GM12878 (cell line): ENCODE data around the gene RAP1GAP. TPM values are rescaled to one million over a fixed set of nuclear protein-coding genes. Genes with fewer than 3 reads are reported as not detected.

Source experiments
- ATAC-seq: fragments of 200-7000 bp; cut with Tn5 transposase; 3 replicates; pipeline ENCODE4 v1.9.1; 2020; ENCODE audit warnings: mild to moderate bottlenecking, moderate library complexity
- BruUV-seq: library from RNA; stranded (reverse); fragments of 400-500 nt; replicated peaks from 2 replicates; lab custom pipeline; 2021; lab: Mats Ljungman, UMichigan
- CTCF ChIA-PET: fragments of 300-600 bp; sonication (Branson Sonifier 250); formaldehyde crosslinking; extraction: SDS; loops from one replicate; lab custom pipeline; 2021; ENCODE audit warnings: inconsistent platforms; lab: Yijun Ruan, JAX
- POLR2A ChIA-PET: fragments of 350-600 bp; formaldehyde crosslinking; extraction: SDS; loops from one replicate; lab custom pipeline; 2021; ENCODE audit warnings: inconsistent platforms; lab: Charles Lee
- RAD21 ChIA-PET: fragments of 300-600 bp; sonication (Branson Sonifier 250); formaldehyde crosslinking; loops from one replicate; lab custom pipeline; 2023; ENCODE audit warnings: antibody characterized with exemption; ENCODE audit not compliant: unreplicated experiment; lab: Charles Lee
- SMC1A ChIA-PET: fragments of 300-600 bp; sonication (Branson Sonifier 250); formaldehyde crosslinking; loops from one replicate; lab custom pipeline; 2023; ENCODE audit not compliant: unreplicated experiment, uncharacterized antibody; lab: Charles Lee
- DNase-seq: peaks from one replicate; pipeline ENCODE4 v3.0.0-alpha.2; 2011; ENCODE audit warnings: low read depth, low spot score
- FAIRE-seq: peaks from 3 replicates; lab custom pipeline; 2011; peaks lifted over from hg19 to GRCh38; lab: Jason Lieb, UNC
- H2AFZ ChIP-seq: 2 replicates; pipeline ENCODE4 v1.6.0; 2011; ENCODE audit warnings: low read depth, low read length, control low read depth; ENCODE audit not compliant: control insufficient read depth
- H3K27ac ChIP-seq: 2 replicates; pipeline ENCODE4 v1.5.1; 2011; ENCODE audit warnings: control low read depth; ENCODE audit not compliant: control insufficient read depth, insufficient read depth
- H3K27me3 ChIP-seq, 2 experiments: replicated peaks in 1 of 2; 2 replicates each; pipeline versions ENCODE4 v1.6.0 to v1.6.1; 2011; ENCODE audit warnings: low read length in 1 of 2; ENCODE audit not compliant: control insufficient read depth in 2 of 2, insufficient read depth in 2 of 2
- H3K36me3 ChIP-seq, 2 experiments: 2 replicates each; pipeline ENCODE4 v1.5.1; 2011; ENCODE audit warnings: low read length in 1 of 2; ENCODE audit not compliant: control insufficient read depth in 2 of 2, insufficient read depth in 2 of 2
- H3K4me1 ChIP-seq: 2 replicates; pipeline ENCODE4 v1.6.1; 2011; ENCODE audit warnings: mild to moderate bottlenecking, low read length, moderate library complexity, mixed read lengths; ENCODE audit not compliant: control insufficient read depth, insufficient read depth
- H3K4me2 ChIP-seq: 2 replicates; pipeline ENCODE4 v1.6.0; 2011; ENCODE audit warnings: control low read depth; ENCODE audit not compliant: control insufficient read depth, insufficient read depth
- H3K4me3 ChIP-seq: fragments of 200-600 bp; sonication (generic); 2 replicates; pipeline ENCODE4 v1.5.1; 2016
- H3K79me2 ChIP-seq: 2 replicates; pipeline ENCODE4 v1.6.0; 2011; ENCODE audit warnings: low read length; ENCODE audit not compliant: control insufficient read depth, insufficient read depth
- H3K9ac ChIP-seq: 2 replicates; pipeline ENCODE4 v1.8.0; 2011; ENCODE audit warnings: low read length, control low read depth, mixed read lengths; ENCODE audit not compliant: control insufficient read depth, insufficient read depth
- H3K9me3 ChIP-seq: replicated peaks from 3 replicates; pipeline ENCODE4 v1.5.1; 2011; ENCODE audit warnings: mild to moderate bottlenecking, low read length; ENCODE audit not compliant: control insufficient read depth, insufficient read depth
- H4K20me1 ChIP-seq: 2 replicates; pipeline ENCODE4 v1.6.0; 2011; ENCODE audit not compliant: control insufficient read depth, insufficient read depth
- ATF7 ChIP-seq: fragments of 450-650 bp; IDR thresholded peaks from 2 replicates; pipeline ENCODE4 v1.6.1; 2016; ENCODE audit warnings: low read depth, mild to moderate bottlenecking
- BACH1 ChIP-seq: fragments of 450-650 bp; IDR thresholded peaks from 2 replicates; pipeline ENCODE4 v1.6.1; 2017; ENCODE audit warnings: mild to moderate bottlenecking, borderline replicate concordance
- DPF2 ChIP-seq: fragments of 450-650 bp; IDR thresholded peaks from 2 replicates; pipeline ENCODE4 v1.6.1; 2017; ENCODE audit warnings: mild to moderate bottlenecking
- ESRRA ChIP-seq: IDR thresholded peaks from 2 replicates; pipeline ENCODE4 v1.6.1; 2012; ENCODE audit warnings: mild to moderate bottlenecking, low read length, improper control_type of control experiment
- GABPA ChIP-seq: IDR thresholded peaks from 2 replicates; pipeline ENCODE4 v1.6.1; 2014; ENCODE audit warnings: antibody characterized with exemption, low read depth, mild to moderate bottlenecking, inconsistent platforms
- HDGF ChIP-seq: fragments of 450-650 bp; IDR thresholded peaks from 2 replicates; pipeline ENCODE4 v1.6.1; 2016; ENCODE audit warnings: antibody characterized with exemption
- KLF5 ChIP-seq: fragments of 450-650 bp; IDR thresholded peaks from 2 replicates; pipeline ENCODE4 v1.6.1; 2014; ENCODE audit warnings: mild to moderate bottlenecking; ENCODE audit not compliant: partially characterized antibody
- NR2F1 ChIP-seq: fragments of 450-650 bp; conservative IDR thresholded peaks from 2 replicates; pipeline ENCODE4 v1.6.1; 2017; ENCODE audit warnings: mild to moderate bottlenecking
- PAX5 ChIP-seq: IDR thresholded peaks from 2 replicates; pipeline ENCODE4 v1.6.1; 2011; ENCODE audit warnings: low read depth, low read length, borderline replicate concordance
- RFX5 ChIP-seq: IDR thresholded peaks from 2 replicates; pipeline ENCODE4 v1.6.1; 2011; ENCODE audit warnings: low read depth, low read length, improper control_type of control experiment
- SREBF2 ChIP-seq: IDR thresholded peaks from 2 replicates; pipeline ENCODE4 v1.6.1; 2012; ENCODE audit warnings: mild to moderate bottlenecking, low read length
- SRF ChIP-seq, 2 experiments: IDR thresholded peaks; 2 replicates each; pipeline ENCODE4 v1.6.1; 2011; ENCODE audit warnings: low read depth in 2 of 2, low read length in 2 of 2, mild to moderate bottlenecking in 1 of 2, moderate library complexity in 1 of 2
- STAT1 ChIP-seq: fragments of 450-650 bp; conservative IDR thresholded peaks from 2 replicates; pipeline ENCODE4 v1.6.1; 2014; ENCODE audit warnings: antibody characterized with exemption, mild to moderate bottlenecking
- WGBS: methylation state at CpG from one replicate; pipeline ENCODE4 v1.1.6; 2016; ENCODE audit warnings: low lambda C conversion rate; ENCODE audit not compliant: insufficient replicate concordance, insufficient coverage; ENCODE audit errors: missing lambda C conversion rate; 5-methylcytosine and 5-hydroxymethylcytosine counted together
- in situ Hi-C: fragments of 300-500 bp; cut with MboI; formaldehyde crosslinking; loops from 9 replicates; pipeline ENCODE4 v1.14.3; 2018; ENCODE audit warnings: mixed read lengths
- intact Hi-C: fragments of 100-400 bp; cut with micrococcal nuclease; formaldehyde crosslinking; loops from one replicate; pipeline ENCODE4 v1.14.2; 2022; ENCODE audit not compliant: unreplicated experiment
- polyA plus RNA-seq, 11 experiments: library from polyadenylated mRNA; depleted of rRNA in 4 of 11; unstranded in 6 of 11; stranded (reverse) in 5 of 11; fragments of >200 nt; fragmentation: Nextera tagmentation in 4 of 11; fragmentation: Illumina TruSeq in 1 of 11; extraction: Ambion mirVana in 4 of 11; extraction: Trizol in 1 of 11; gene quantifications; 1 replicate in 1 of 11; 2 replicates in 10 of 11; pipeline versions ENCODE4 v1.2.1 to v1.2.3, GENCODE V29; 2011 to 2016; ENCODE audit warnings: inconsistent platforms in 2 of 11, missing spikeins in 2 of 11, low read depth in 1 of 11
- total RNA-seq, 4 experiments: library from RNA; depleted of rRNA in 3 of 4; stranded (reverse); fragments of >200 nt in 3 of 4; fragmentation: Illumina TruSeq in 1 of 4; extraction: Trizol in 1 of 4; gene quantifications; 2 replicates each; pipeline versions ENCODE4 v1.2.1 to v1.2.3, GENCODE V29; 2013 to 2021
- TF ChIP-seq, protein P1 (sequence below): fragments of 450-650 bp; formaldehyde crosslinking; IDR thresholded peaks from 2 replicates; pipeline ENCODE4 v1.4.0; 2020; ENCODE audit warnings: mild to moderate bottlenecking, moderate library complexity
- TF ChIP-seq, protein P2 (sequence below): fragments of 450-650 bp; IDR thresholded peaks from 2 replicates; pipeline ENCODE4 v1.6.1; 2017; ENCODE audit warnings: borderline replicate concordance

The RAP1GAP gene
- total and polyA plus RNA-seq, 10 of the 15 experiments (the other 5 are each of a cell fraction or from before 2014, with no cell fraction given): 0.04 to 0.96 (median 0.09) TPM; not detected in 3

DNA sequence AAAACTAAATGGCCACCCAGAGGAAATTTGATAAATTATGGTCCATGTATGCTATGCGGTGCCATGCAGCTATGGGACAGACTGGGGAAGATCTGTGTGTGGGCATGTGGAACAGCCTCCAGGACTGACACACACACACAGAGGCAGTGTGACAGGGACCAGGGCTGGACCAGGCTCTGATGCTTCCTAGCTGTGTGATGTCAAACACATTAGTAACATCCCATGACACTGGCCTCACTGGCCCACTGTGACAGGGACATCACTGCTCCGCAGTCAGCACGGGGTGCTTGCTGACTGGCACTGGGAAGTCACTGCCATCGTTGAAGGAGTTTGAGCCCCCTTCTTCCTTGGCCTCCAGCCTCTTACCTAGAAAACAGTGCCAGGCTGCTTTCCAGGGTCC lies 13.9 kb downstream of the RAP1GAP start:
- Histone ChIP-seq H3K9me3 (no peaks in the 10 kb centered on the region), H3K27ac (no peak overlapping the region), H3K27me3 (peaks cover 6 to 13% of the 10 kb centered on the region in 2 experiments), H3K9ac (no peak overlapping the region), H4K20me1 (peaks cover 2% of the 10 kb centered on the region; the same call in 1 of the 2 replicates), H3K4me1 (0 out of 2 replicates have a peak, but pooled peaks cover 3% of the 10 kb centered on the region), H3K36me3 (no peaks in the 10 kb centered on the region), H3K4me3 (no peak overlapping the region), H3K4me2 (no peak overlapping the region), H2AFZ (no peak overlapping the region), H3K79me2 (no peaks in the 10 kb centered on the region)
- TF ChIP-seq ATF7: no peak
- TF ChIP-seq RFX5: no peak
- no peak for TF ChIP-seq BACH1
- no peak for TF ChIP-seq STAT1
- no peak for TF ChIP-seq KLF5
- no peak for TF ChIP-seq DPF2
- no peak for TF ChIP-seq GABPA
- TF ChIP-seq NR2F1: no peak
- 63% methylated on average over 4 of the region's 4 CpGs for WGBS
- in situ Hi-C loops: no loop called here
- ChIA-PET POLR2A (interaction anchor here (0.6 to 0.7 kb wide), 2 partner anchors 51 to 439 kb away, joined by 3 read pairs; no protein-coding TSS in a partner anchor), RAD21 (interaction anchor here (1.0 kb wide), 1 partner anchor 122 kb away, joined by 3 read pairs; no protein-coding TSS in a partner anchor), CTCF (interaction anchor here (0.7 kb wide), 1 partner anchor 45 kb away, joined by 3 read pairs; no protein-coding TSS in a partner anchor), SMC1A (no interaction called here)
- ATAC-seq (no peak), DNase-seq (no peak), FAIRE-seq (no peak)
- intact Hi-C loops: loop anchor here (10.0 kb wide), 1 partner anchor 140 kb away; no protein-coding TSS in a partner anchor
- no TSS peak for BruUV-seq

DNA sequence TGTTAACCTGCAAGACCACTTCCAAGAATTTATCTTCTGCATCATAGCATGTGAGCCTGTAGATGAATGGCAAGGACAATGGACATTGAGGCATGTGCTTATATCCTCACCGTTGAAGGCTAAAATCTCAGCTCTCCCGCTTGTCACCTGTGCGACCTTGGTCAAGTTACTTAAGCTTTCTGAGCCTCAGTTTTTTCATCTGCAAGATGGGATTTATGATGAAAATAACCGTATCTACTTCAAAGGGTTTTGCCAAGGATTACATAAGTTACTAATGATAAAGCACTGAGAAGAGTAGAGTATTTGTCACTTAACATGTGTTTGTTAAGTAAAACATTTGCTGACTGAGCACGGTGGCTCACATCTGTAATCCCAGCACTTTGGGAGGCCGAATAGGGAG lies 14.9 kb downstream of the RAP1GAP start:
- H3K4me3 ChIP-seq: no peak overlapping the region
- H3K4me2 ChIP-seq: no peak overlapping the region
- no peak overlapping the region for H3K27ac ChIP-seq
- H3K27me3 ChIP-seq: peaks cover 6 to 13% of the 10 kb centered on the region in 2 experiments
- no peak for DNase-seq
- ATAC-seq: no peak
- ChIA-PET SMC1A (no interaction called here), CTCF (no interaction called here), RAD21 (no interaction called here), POLR2A (no interaction called here)
- peaks cover 2% of the 10 kb centered on the region; the same call in 1 of the 2 replicates for H4K20me1 ChIP-seq
- H3K9me3 ChIP-seq: no peaks in the 10 kb centered on the region
- H3K36me3 ChIP-seq: no peaks in the 10 kb centered on the region
- no peak overlapping the region for H2AFZ ChIP-seq
- BruUV-seq: no TSS peak
- no peak for FAIRE-seq
- H3K79me2 ChIP-seq: no peaks in the 10 kb centered on the region
- no peak overlapping the region for H3K9ac ChIP-seq
- in situ Hi-C loops (no loop called here), intact Hi-C loops (loop anchor here (10.0 kb wide), 1 partner anchor 139 kb away; no protein-coding TSS in a partner anchor)
- 25% methylated on average over 6 of the region's 6 CpGs for WGBS
- H3K4me1 ChIP-seq: 0 out of 2 replicates have a peak, but pooled peaks cover 3% of the 10 kb centered on the region
- TF ChIP-seq, protein P1, sequence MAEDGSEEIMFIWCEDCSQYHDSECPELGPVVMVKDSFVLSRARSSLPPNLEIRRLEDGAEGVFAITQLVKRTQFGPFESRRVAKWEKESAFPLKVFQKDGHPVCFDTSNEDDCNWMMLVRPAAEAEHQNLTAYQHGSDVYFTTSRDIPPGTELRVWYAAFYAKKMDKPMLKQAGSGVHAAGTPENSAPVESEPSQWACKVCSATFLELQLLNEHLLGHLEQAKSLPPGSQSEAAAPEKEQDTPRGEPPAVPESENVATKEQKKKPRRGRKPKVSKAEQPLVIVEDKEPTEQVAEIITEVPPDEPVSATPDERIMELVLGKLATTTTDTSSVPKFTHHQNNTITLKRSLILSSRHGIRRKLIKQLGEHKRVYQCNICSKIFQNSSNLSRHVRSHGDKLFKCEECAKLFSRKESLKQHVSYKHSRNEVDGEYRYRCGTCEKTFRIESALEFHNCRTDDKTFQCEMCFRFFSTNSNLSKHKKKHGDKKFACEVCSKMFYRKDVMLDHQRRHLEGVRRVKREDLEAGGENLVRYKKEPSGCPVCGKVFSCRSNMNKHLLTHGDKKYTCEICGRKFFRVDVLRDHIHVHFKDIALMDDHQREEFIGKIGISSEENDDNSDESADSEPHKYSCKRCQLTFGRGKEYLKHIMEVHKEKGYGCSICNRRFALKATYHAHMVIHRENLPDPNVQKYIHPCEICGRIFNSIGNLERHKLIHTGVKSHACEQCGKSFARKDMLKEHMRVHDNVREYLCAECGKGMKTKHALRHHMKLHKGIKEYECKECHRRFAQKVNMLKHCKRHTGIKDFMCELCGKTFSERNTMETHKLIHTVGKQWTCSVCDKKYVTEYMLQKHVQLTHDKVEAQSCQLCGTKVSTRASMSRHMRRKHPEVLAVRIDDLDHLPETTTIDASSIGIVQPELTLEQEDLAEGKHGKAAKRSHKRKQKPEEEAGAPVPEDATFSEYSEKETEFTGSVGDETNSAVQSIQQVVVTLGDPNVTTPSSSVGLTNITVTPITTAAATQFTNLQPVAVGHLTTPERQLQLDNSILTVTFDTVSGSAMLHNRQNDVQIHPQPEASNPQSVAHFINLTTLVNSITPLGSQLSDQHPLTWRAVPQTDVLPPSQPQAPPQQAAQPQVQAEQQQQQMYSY (CRISPR knock-in tag): no peak
- TF ChIP-seq KLF5 (no peak), ESRRA (no peak), SRF (IDR thresholded peaks at IDR 0.05; ENCODE audit: low read depth in 2 of 2, low read length in 2 of 2) (no peak), PAX5 (no peak), SREBF2 (no peak), HDGF (no peak)
- TF ChIP-seq, protein P2, sequence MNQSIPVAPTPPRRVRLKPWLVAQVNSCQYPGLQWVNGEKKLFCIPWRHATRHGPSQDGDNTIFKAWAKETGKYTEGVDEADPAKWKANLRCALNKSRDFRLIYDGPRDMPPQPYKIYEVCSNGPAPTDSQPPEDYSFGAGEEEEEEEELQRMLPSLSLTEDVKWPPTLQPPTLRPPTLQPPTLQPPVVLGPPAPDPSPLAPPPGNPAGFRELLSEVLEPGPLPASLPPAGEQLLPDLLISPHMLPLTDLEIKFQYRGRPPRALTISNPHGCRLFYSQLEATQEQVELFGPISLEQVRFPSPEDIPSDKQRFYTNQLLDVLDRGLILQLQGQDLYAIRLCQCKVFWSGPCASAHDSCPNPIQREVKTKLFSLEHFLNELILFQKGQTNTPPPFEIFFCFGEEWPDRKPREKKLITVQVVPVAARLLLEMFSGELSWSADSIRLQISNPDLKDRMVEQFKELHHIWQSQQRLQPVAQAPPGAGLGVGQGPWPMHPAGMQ: no peak
